22Rv1 (cell line): ENCODE measurements around the gene OLFML2B.

Source experiments
- ZFX ChIP-seq: fragments of 450-650 bp; IDR thresholded peaks from 2 replicates; pipeline ENCODE4 v1.6.1; 2017; ENCODE audit warnings: antibody characterized with exemption, borderline replicate concordance
- TF ChIP-seq, protein P1 (sequence below): fragments of 450-650 bp; IDR thresholded peaks from 2 replicates; pipeline ENCODE4 v1.5.1; 2017; ENCODE audit warnings: mild to moderate bottlenecking

DNA sequence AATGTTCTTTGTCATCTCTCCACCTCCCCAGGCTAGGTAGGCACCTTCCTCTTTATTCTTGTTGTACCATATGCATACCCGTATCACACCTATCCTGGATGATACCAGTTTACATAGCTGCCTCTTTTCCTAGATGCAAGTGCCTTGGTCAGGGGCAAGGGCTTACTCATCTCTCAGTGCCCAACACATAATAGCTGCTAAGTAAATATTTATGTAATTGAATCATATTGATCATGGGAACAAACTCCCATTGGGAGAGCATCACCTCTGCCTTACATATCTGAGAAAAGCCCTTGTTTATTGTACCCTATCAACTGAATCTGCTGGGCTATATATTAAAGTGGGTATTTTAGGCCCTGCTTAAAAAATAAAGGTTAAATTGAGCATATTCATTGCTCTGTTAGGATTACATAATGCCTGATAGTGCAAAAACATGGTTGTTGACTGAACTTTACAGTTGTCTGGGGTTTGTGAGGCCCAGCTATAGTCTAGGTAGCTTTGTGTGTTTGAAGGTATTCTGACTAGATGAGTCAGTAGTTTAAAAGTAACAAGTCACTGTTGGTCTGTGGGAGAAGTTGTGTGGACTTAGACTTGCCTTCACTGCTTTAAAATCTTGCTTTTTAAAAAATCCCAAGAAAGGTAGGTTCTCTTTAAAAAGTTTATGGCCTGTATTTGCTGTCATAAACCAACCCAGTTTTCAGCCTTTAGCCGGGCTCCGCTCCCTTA lies 82.6 kb downstream of the OLFML2B start:
- TF ChIP-seq, protein P1, sequence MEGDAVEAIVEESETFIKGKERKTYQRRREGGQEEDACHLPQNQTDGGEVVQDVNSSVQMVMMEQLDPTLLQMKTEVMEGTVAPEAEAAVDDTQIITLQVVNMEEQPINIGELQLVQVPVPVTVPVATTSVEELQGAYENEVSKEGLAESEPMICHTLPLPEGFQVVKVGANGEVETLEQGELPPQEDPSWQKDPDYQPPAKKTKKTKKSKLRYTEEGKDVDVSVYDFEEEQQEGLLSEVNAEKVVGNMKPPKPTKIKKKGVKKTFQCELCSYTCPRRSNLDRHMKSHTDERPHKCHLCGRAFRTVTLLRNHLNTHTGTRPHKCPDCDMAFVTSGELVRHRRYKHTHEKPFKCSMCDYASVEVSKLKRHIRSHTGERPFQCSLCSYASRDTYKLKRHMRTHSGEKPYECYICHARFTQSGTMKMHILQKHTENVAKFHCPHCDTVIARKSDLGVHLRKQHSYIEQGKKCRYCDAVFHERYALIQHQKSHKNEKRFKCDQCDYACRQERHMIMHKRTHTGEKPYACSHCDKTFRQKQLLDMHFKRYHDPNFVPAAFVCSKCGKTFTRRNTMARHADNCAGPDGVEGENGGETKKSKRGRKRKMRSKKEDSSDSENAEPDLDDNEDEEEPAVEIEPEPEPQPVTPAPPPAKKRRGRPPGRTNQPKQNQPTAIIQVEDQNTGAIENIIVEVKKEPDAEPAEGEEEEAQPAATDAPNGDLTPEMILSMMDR, result no peak
- TF ChIP-seq ZFX, result no peak
